ENCODE measurements around the gene ZNF444. TPM values are rescaled to one million over a fixed set of nuclear protein-coding genes. Genes with fewer than 3 reads are reported as not detected.

ZNF444 gene
- polyA plus RNA-seq, 1 experiment, result 9.9 TPM

DNA sequence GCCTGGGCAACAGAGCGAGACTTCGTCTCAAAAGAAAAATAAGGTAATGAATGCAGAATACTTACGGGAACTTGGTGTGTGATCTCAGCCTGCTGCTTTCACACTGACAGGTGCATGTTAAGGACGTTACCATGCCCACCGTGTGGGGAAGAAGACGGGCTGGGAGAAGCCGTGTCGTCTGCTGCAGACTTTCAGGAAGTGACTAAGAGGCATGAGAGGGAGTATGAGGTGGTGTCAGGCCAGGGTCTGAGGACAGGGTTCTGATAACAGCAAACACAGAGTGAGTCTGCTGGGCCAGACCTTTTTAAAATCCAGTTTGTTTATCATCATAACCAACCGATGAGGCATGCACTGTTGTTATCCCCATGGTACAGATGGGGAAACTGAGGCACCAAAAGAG lies 21.2 kb downstream of the ZNF444 start:
- TF ChIP-seq, protein P1, sequence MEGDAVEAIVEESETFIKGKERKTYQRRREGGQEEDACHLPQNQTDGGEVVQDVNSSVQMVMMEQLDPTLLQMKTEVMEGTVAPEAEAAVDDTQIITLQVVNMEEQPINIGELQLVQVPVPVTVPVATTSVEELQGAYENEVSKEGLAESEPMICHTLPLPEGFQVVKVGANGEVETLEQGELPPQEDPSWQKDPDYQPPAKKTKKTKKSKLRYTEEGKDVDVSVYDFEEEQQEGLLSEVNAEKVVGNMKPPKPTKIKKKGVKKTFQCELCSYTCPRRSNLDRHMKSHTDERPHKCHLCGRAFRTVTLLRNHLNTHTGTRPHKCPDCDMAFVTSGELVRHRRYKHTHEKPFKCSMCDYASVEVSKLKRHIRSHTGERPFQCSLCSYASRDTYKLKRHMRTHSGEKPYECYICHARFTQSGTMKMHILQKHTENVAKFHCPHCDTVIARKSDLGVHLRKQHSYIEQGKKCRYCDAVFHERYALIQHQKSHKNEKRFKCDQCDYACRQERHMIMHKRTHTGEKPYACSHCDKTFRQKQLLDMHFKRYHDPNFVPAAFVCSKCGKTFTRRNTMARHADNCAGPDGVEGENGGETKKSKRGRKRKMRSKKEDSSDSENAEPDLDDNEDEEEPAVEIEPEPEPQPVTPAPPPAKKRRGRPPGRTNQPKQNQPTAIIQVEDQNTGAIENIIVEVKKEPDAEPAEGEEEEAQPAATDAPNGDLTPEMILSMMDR (IDR thresholded peaks at IDR 0.05; ENCODE audit: low read depth, low read length), result no peak
- Histone ChIP-seq H3K27ac (ENCODE audit: low read depth, low read length) (no peak overlapping the region), H3K4me3 (ENCODE audit: low read depth, low read length) (no peak overlapping the region), H3K9me3 (ENCODE audit: control insufficient read depth, insufficient read depth, low read length) (peaks cover 6% of the 10 kb centered on the region; the same call in 1 of the 2 replicates), H3K27me3 (ENCODE audit: control insufficient read depth, insufficient read depth, low read length) (no peaks in the 10 kb centered on the region)
- POLR2A ChIA-PET, result interaction anchor here (0.5 kb wide), 1 partner anchor 1136 kb away, joined by 5 read pairs; no protein-coding TSS in a partner anchor
- CTCF ChIA-PET, result interaction anchor here (1.0 kb wide), 1 partner anchor 10 kb away, joined by 5 read pairs; no protein-coding TSS in a partner anchor
- no peak for DNase-seq (ENCODE audit: low read depth, low spot score)

DNA sequence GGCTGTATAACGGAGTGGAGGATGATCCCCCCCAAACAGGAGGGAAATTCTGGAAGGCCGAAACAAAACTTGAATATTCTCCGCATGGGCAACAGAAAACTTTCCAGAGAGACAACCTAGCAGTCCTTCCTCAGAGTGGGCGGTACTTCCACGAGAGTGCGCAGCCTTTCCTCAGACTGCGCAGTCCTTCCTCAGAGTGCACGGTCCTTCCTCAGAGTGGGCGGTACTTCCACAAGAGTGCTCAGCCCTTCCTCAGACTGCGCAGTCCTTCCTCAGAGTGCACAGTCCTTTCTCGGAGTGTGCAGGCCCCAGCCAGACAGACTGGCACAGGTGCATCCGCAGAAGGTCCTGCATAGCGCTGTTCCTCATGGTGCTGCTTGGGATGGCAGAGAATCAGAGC lies 22.0 kb downstream of the ZNF444 start:
- ChIA-PET POLR2A (interaction anchor here (0.5 to 0.6 kb wide), 3 partner anchors 23 to 1135 kb away, joined by 3 to 7 read pairs (median 5); no protein-coding TSS in a partner anchor), CTCF (no interaction called here)
- no peak overlapping the region for H3K27ac ChIP-seq (ENCODE audit: low read depth, low read length)
- TF ChIP-seq, protein P1 (IDR thresholded peaks at IDR 0.05; ENCODE audit: low read depth, low read length), result no peak
- no peak overlapping the region for H3K4me3 ChIP-seq (ENCODE audit: low read depth, low read length)
- peaks cover 5% of the 10 kb centered on the region; the same call in 1 of the 2 replicates for H3K9me3 ChIP-seq (ENCODE audit: control insufficient read depth, insufficient read depth, low read length)
- DNase-seq (ENCODE audit: low read depth, low spot score), result no peak
- H3K27me3 ChIP-seq (ENCODE audit: control insufficient read depth, insufficient read depth, low read length), result no peaks in the 10 kb centered on the region

DNA sequence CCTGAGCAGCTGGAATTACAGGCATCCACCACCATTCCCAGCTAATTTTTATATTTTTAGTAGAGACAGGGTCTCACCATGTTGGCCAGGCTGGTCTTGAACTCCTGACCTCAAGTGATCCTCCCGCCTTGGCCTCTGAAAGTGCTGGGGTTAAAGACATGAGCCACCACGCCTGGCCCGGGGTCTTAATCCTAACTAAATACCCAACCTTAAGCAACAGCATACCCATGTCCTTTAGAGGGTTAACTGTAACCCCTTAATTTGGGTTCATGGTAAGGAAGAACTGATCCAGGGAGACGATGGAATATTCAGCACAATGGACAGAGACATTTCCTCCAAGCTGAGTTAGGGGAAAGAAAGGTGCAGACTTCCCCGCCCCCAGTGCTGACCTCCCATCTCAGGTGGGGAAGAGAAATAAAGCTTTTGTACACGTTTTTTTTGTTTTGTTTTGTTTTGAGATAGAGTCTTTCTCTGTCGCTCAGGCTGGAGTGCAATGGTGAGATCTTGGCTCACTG lies 26.0 kb downstream of the ZNF444 start:
- ChIA-PET CTCF (interaction anchor here (1.5 to 10.6 kb wide), 3 partner anchors 86 to 101 kb away, joined by 5 to 140 read pairs (median 6); no protein-coding TSS in a partner anchor), POLR2A (no interaction called here)
- DNase-seq (ENCODE audit: low read depth, low spot score), result no peak

DNA sequence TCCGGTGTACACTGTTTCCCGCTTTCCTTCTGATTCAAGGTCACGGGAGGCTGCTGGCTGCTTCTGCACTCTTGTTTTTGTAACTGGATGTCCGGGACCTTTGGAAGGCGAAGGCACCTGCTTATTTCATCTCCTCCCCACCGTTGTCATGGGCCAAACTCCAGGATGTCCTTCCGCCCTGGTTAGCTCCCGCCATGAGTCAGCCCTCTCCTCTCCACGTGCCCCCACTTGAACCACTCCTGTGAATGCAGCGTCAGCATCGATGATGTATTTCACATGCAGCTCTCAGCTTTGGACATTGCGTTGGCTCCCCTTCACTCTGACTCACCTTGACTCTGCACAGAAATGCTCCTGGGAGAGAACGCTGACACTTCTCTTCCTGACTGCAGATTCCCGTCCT lies 29.2 kb downstream of the ZNF444 start:
- H3K4me3 ChIP-seq (ENCODE audit: low read depth, low read length), result no peak overlapping the region
- CTCF ChIA-PET, result interaction anchor here (0.6 to 10.6 kb wide), 9 partner anchors 15 to 198 kb away, joined by 3 to 140 read pairs (median 4); no protein-coding TSS in a partner anchor
- TF ChIP-seq, protein P1 (IDR thresholded peaks at IDR 0.05; ENCODE audit: low read depth, low read length), result no peak
- H3K9me3 ChIP-seq (ENCODE audit: control insufficient read depth, insufficient read depth, low read length), result no peaks in the 10 kb centered on the region
- no peak overlapping the region for H3K27ac ChIP-seq (ENCODE audit: low read depth, low read length)
- DNase-seq (ENCODE audit: low read depth, low spot score), result no peak
- POLR2A ChIA-PET, result no interaction called here
- H3K27me3 ChIP-seq (ENCODE audit: control insufficient read depth, insufficient read depth, low read length), result peaks cover 3% of the 10 kb centered on the region

More for the DNA sequence above, 26.0 kb downstream of the ZNF444 start:
- Histone ChIP-seq H3K27me3 (ENCODE audit: control insufficient read depth, insufficient read depth, low read length) (no peaks in the 10 kb centered on the region), H3K9me3 (ENCODE audit: control insufficient read depth, insufficient read depth, low read length) (no peaks in the 10 kb centered on the region), H3K27ac (ENCODE audit: low read depth, low read length) (no peak overlapping the region), H3K4me3 (ENCODE audit: low read depth, low read length) (no peak overlapping the region)
- TF ChIP-seq, protein P1 (IDR thresholded peaks at IDR 0.05; ENCODE audit: low read depth, low read length), result no peak

DNA sequence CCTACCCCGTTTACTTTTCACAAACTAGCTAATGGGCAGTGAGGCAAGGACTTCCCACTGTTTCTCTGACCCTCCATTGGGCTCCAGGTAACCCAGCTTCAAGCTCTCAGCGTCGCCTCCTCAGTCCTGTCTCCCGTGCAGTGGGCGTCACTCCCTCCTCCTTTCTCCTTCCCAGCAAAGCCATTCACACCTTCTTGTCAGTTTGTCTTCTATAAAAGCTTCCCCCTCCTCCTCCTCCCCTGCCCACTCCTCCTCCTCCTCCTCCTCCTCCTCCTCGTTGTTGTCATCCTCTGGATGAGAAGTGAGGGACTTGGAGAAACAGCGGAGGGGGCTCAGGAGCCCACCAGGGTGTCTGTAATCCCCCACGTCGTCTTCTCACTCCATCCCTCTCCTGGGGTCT lies 33.0 kb downstream of the ZNF444 start:
- H3K27me3 ChIP-seq (ENCODE audit: control insufficient read depth, insufficient read depth, low read length), result peaks cover 4% of the 10 kb centered on the region
- no peak overlapping the region for H3K4me3 ChIP-seq (ENCODE audit: low read depth, low read length)
- POLR2A ChIA-PET, result no interaction called here
- H3K27ac ChIP-seq (ENCODE audit: low read depth, low read length), result no peak overlapping the region
- no peak for DNase-seq (ENCODE audit: low read depth, low spot score)
- TF ChIP-seq, protein P1 (IDR thresholded peaks at IDR 0.05; ENCODE audit: low read depth, low read length), result no peak
- CTCF ChIA-PET, result interaction anchor here (1.0 to 10.6 kb wide), 4 partner anchors 88 to 107 kb away, joined by 3 to 140 read pairs (median 22); no protein-coding TSS in a partner anchor
- H3K9me3 ChIP-seq (ENCODE audit: control insufficient read depth, insufficient read depth, low read length), result no peaks in the 10 kb centered on the region; the same call in 1 of the 2 replicates
